Loucy (cell line): ENCODE data around the gene C6orf120.

Experiments used
- H2AFZ ChIP-seq: fragments of 200-600 bp; sonication (generic); 2 replicates; pipeline ENCODE4 v1.6.0; 2016; ENCODE audit warnings: antibody characterized with exemption, mild to moderate bottlenecking, low read length, moderate library complexity
- H3F3A ChIP-seq: fragments of 200-600 bp; 2 replicates; pipeline ENCODE4 v1.6.0; 2016; ENCODE audit warnings: antibody characterized with exemption, low read depth, mild to moderate bottlenecking
- H3K27me3 ChIP-seq: fragments of 200-600 bp; sonication (generic); 2 replicates; pipeline ENCODE4 v1.6.1; 2014; ENCODE audit warnings: low read length, mild to moderate bottlenecking; ENCODE audit not compliant: insufficient read depth, poor library complexity, severe bottlenecking
- H3K36me3 ChIP-seq: fragments of 200-600 bp; sonication (generic); 2 replicates; pipeline ENCODE4 v1.6.1; 2016; ENCODE audit warnings: low read length; ENCODE audit not compliant: insufficient read depth
- H3K4me1 ChIP-seq: fragments of 200-600 bp; sonication (generic); 2 replicates; pipeline ENCODE4 v1.5.1; 2014; ENCODE audit warnings: low read length, mild to moderate bottlenecking; ENCODE audit not compliant: insufficient read depth, poor library complexity, severe bottlenecking
- H3K4me2 ChIP-seq: fragments of 200-600 bp; sonication (generic); 2 replicates; pipeline ENCODE4 v1.6.0; 2014; ENCODE audit warnings: antibody characterized with exemption, low read length, low read depth, mild to moderate bottlenecking; ENCODE audit not compliant: poor library complexity, severe bottlenecking
- H3K4me3 ChIP-seq: fragments of 200-600 bp; sonication (generic); 2 replicates; pipeline ENCODE4 v1.5.1; 2014; ENCODE audit warnings: low read length, mild to moderate bottlenecking, mixed read lengths; ENCODE audit not compliant: poor library complexity, severe bottlenecking
- H3K79me2 ChIP-seq: fragments of 200-600 bp; sonication (generic); 2 replicates; pipeline ENCODE4 v1.6.1; 2014; ENCODE audit warnings: low read length; ENCODE audit not compliant: insufficient read depth
- H3K9ac ChIP-seq: fragments of 200-600 bp; sonication (generic); 2 replicates; pipeline ENCODE4 v1.6.0; 2014; ENCODE audit warnings: mild to moderate bottlenecking, low read depth, low read length, moderate library complexity; ENCODE audit not compliant: poor library complexity, severe bottlenecking
- H3K9me2 ChIP-seq: fragments of 200-600 bp; sonication (generic); replicated peaks from 2 replicates; pipeline ENCODE4 v1.6.1; 2016; ENCODE audit warnings: low read depth, low read length, mixed read lengths
- H3K9me3 ChIP-seq: fragments of 200-600 bp; sonication (generic); 2 replicates; pipeline ENCODE4 v1.6.1; 2014; ENCODE audit warnings: mild to moderate bottlenecking, antibody characterized with exemption, low read length, low read depth; ENCODE audit not compliant: insufficient read depth
- H4K20me1 ChIP-seq: fragments of 200-600 bp; sonication (generic); 2 replicates; pipeline ENCODE4 v1.6.0; 2014; ENCODE audit warnings: antibody characterized with exemption, low read length, mild to moderate bottlenecking; ENCODE audit not compliant: insufficient read depth, poor library complexity, severe bottlenecking
- CTCF ChIP-seq: fragments of 200-600 bp; sonication (generic); conservative IDR thresholded peaks from 2 replicates; pipeline ENCODE4 v1.5.1; 2014; ENCODE audit warnings: mild to moderate bottlenecking, antibody characterized with exemption, low read length
- EZH2phosphoT487 ChIP-seq: fragments of 200-600 bp; IDR thresholded peaks from 2 replicates; pipeline ENCODE4 v1.6.1; 2018; ENCODE audit warnings: antibody characterized with exemption, mild to moderate bottlenecking, moderate library complexity, borderline replicate concordance

The C6orf120 gene

GRCh38 chr6:169675011-169675410, 26.9 kb upstream of the C6orf120 start:
- H3K36me3 ChIP-seq, result no peaks in the 10 kb centered on the region
- H3K4me2 ChIP-seq, result no peak overlapping the region
- H3K79me2 ChIP-seq, result no peaks in the 10 kb centered on the region
- no peaks in the 10 kb centered on the region for H3K9me3 ChIP-seq
- H3K4me1 ChIP-seq, result no peaks in the 10 kb centered on the region
- H3F3A ChIP-seq, result no peaks in the 10 kb centered on the region
- H2AFZ ChIP-seq, result no peak overlapping the region
- no peak for TF ChIP-seq EZH2phosphoT487
- no peaks in the 10 kb centered on the region for H3K27me3 ChIP-seq
- H3K9ac ChIP-seq, result no peak overlapping the region
- H4K20me1 ChIP-seq, result no peaks in the 10 kb centered on the region
- no peak overlapping the region for H3K4me3 ChIP-seq
- no peaks in the 10 kb centered on the region for H3K9me2 ChIP-seq

- no peaks in the 10 kb centered on the region for H3K4me1 ChIP-seq
- no peak overlapping the region for H3K4me3 ChIP-seq
- no peaks in the 10 kb centered on the region for H3K9me3 ChIP-seq
- no peaks in the 10 kb centered on the region for H4K20me1 ChIP-seq
- H3K36me3 ChIP-seq, result no peaks in the 10 kb centered on the region
- H3K79me2 ChIP-seq, result no peaks in the 10 kb centered on the region
- no peak overlapping the region for H3K9ac ChIP-seq
- TF ChIP-seq EZH2phosphoT487, result no peak
- no peaks in the 10 kb centered on the region for H3F3A ChIP-seq
- no peak overlapping the region for H3K4me2 ChIP-seq
- H3K27me3 ChIP-seq, result no peaks in the 10 kb centered on the region
- H2AFZ ChIP-seq, result no peak overlapping the region
- no peaks in the 10 kb centered on the region for H3K9me2 ChIP-seq
Observed at GRCh38 chr6:169677096-169677495, 24.8 kb upstream of the C6orf120 start.

DNA sequence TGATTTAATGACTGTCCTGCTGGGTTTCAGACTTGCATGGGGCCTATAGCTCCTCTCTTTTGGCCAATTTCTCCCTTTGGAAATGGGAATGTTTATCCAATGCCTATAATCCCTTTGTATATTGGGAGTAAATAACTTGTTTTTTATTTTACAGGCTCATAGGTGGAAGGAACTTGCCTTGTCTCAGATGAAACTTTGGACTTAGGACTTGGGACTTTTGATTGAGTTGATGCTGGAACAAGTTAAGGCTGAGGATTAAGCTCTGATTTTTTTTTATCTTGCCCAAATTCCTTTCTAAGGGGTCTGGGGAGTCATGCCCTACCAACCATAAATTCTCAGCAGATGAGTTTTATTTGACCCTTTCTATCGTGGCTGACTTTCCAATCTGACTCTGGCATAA, 23.6 kb upstream of the C6orf120 start:
- H3K9ac ChIP-seq, result no peak overlapping the region
- H3F3A ChIP-seq, result no peaks in the 10 kb centered on the region
- H3K36me3 ChIP-seq, result no peaks in the 10 kb centered on the region
- H3K79me2 ChIP-seq, result no peaks in the 10 kb centered on the region
- H3K4me1 ChIP-seq, result no peaks in the 10 kb centered on the region
- no peak overlapping the region for H2AFZ ChIP-seq
- no peak overlapping the region for H3K4me3 ChIP-seq
- no peaks in the 10 kb centered on the region for H3K9me3 ChIP-seq
- no peak overlapping the region for H3K4me2 ChIP-seq
- no peak for TF ChIP-seq CTCF
- no peak for TF ChIP-seq EZH2phosphoT487
- H3K27me3 ChIP-seq, result no peaks in the 10 kb centered on the region
- no peaks in the 10 kb centered on the region for H3K9me2 ChIP-seq
- H4K20me1 ChIP-seq, result no peaks in the 10 kb centered on the region

DNA sequence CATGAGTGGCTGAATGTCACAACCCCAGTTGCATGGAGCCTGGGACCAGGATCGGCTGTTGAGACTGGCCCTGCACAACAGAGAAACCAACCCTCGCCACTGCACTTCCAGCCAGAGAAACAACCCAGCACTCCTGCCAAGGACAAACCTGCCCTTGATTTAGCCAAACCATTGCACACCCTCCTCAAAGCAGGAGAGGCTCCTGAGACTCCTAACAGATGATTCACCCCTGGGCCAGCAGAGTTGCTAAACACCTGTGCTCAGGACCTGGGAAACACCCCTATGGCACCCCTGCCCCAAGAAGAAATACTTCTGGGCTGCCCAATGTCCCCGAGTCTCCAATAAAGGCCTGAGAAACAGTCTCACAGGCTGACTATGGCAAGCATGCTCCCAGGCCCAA, 17.9 kb upstream of the C6orf120 start:
- TF ChIP-seq EZH2phosphoT487, result no peak
- no peak for TF ChIP-seq CTCF
- no peaks in the 10 kb centered on the region for H3K79me2 ChIP-seq
- no peak overlapping the region for H2AFZ ChIP-seq
- no peaks in the 10 kb centered on the region for H3F3A ChIP-seq
- no peaks in the 10 kb centered on the region for H3K4me1 ChIP-seq
- no peak overlapping the region for H3K9ac ChIP-seq
- no peaks in the 10 kb centered on the region for H3K36me3 ChIP-seq
- no peaks in the 10 kb centered on the region for H3K9me2 ChIP-seq
- no peak overlapping the region for H3K4me2 ChIP-seq
- H3K27me3 ChIP-seq, result no peaks in the 10 kb centered on the region
- H3K4me3 ChIP-seq, result no peak overlapping the region
- no peaks in the 10 kb centered on the region for H4K20me1 ChIP-seq
- H3K9me3 ChIP-seq, result peaks cover 6% of the 10 kb centered on the region; the same call in 1 of the 2 replicates
